Astrocyte of the spinal cord (primary cell): ENCODE results near the gene BEX1.
"Not testable (repeated sequence)": the region's sequence is repeated elsewhere in the genome, so short reads cannot be mapped to it uniquely, and the experiment has no call there.

Experiments
- DNase-seq: peaks from one replicate; pipeline ENCODE4 v3.0.0; 2011; ENCODE audit warnings: low read depth, low spot score
- H3K4me3 ChIP-seq: 2 replicates; pipeline ENCODE4 v1.5.1; 2011; ENCODE audit warnings: low read depth, mild to moderate bottlenecking, low read length, moderate library complexity
- in situ Hi-C: cut with HindIII; loops from 2 replicates; pipeline ENCODE4 v1.10.0; 2017; ENCODE audit warnings: low sequenced_read_pairs
- TF ChIP-seq, protein P1 (sequence below): IDR thresholded peaks from 2 replicates; pipeline ENCODE4 v1.5.1; 2012; ENCODE audit warnings: low read depth, mild to moderate bottlenecking, low read length, inconsistent platforms

Gene BEX1

GRCh38 chrX:103063918-103064434 lies at the start of gene BEX1:
Gene BEX1 (minus strand): TSS chrX:103064171. CDS start chrX:103063274, 897 bp downstream.
- in situ Hi-C loops, result no loop called here
- TF ChIP-seq, protein P1, sequence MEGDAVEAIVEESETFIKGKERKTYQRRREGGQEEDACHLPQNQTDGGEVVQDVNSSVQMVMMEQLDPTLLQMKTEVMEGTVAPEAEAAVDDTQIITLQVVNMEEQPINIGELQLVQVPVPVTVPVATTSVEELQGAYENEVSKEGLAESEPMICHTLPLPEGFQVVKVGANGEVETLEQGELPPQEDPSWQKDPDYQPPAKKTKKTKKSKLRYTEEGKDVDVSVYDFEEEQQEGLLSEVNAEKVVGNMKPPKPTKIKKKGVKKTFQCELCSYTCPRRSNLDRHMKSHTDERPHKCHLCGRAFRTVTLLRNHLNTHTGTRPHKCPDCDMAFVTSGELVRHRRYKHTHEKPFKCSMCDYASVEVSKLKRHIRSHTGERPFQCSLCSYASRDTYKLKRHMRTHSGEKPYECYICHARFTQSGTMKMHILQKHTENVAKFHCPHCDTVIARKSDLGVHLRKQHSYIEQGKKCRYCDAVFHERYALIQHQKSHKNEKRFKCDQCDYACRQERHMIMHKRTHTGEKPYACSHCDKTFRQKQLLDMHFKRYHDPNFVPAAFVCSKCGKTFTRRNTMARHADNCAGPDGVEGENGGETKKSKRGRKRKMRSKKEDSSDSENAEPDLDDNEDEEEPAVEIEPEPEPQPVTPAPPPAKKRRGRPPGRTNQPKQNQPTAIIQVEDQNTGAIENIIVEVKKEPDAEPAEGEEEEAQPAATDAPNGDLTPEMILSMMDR, result no peak
- peak within 1 kb of the TSS; percentile 22 for H3K4me3 ChIP-seq
- DNase-seq, result peak; percentile 3

- H3K4me3 ChIP-seq, DNase-seq, in situ Hi-C loops: not testable (repeated sequence)
These were observed 45.5 kb upstream of the BEX1 start for GRCh38 chrX:103109497-103109896.

DNA sequence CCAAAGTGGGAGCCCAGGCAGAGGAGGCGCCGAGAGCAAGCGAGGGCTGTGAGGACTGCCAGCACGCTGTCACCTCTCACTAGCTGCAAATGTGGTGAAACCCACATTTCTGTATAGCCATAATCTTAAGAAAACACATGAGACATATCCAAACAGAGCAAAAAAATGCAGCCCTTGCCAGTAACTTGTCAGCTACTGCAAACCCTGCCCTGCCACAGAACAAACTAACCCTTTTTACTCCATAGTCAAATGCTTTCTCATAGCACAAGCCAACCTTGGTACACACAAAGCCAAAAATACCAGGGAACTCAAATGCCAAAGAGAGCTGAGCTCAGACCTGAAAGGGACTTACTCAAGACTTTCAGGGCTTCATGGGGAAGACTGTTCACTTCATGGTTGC lies 43.9 kb upstream of the BEX1 start:
- DNase-seq, result no peak
- H3K4me3 ChIP-seq, result no peak overlapping the region
- TF ChIP-seq, protein P1, result no peak
- in situ Hi-C loops, result no loop called here

GRCh38 chrX:103107227-103107737 lies 43.3 kb upstream of the BEX1 start:
- DNase-seq, H3K4me3 ChIP-seq, in situ Hi-C loops: not testable (repeated sequence)

DNA sequence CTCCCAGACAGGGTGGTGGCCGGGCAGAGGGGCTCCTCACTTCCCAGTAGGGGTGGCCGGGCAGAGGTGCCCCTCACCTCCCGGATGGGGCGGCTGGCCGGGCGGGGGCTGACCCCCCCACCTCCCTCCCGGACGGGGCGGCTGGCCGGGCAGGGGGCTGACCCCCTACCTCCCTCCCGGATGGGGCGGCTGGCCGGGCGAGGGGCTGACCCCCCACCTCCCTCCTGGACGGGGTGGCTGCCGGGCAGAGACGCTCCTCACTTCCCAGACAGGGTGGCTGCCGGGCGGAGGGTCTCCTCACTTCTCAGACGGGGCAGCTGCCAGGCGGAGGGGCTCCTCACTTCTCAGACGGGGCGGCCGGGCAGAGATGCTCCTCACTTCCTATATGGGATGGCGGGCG lies 40.4 kb upstream of the BEX1 start:
- in situ Hi-C loops, H3K4me3 ChIP-seq, DNase-seq: not testable (repeated sequence)

DNA sequence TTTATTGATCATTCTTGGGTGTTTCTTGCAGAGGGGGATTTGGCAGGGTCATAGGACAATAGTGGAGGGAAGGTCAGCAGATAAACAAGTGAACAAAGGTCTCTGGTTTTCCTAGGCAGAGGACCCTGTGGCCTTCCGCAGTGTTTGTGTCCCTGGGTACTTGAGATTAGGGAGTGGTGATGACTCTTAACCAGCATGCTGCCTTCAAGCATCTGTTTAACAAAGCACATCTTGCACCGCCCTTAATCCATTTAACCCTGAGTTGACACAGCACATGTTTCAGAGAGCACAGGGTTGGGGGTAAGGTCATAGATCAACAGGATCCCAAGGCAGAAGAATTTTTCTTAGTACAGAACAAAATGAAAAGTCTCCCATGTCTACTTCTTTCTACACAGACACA lies 39.9 kb upstream of the BEX1 start:
- H3K4me3 ChIP-seq, in situ Hi-C loops, DNase-seq: not testable (repeated sequence)

- no peak for DNase-seq
- H3K4me3 ChIP-seq, result no peak overlapping the region
- TF ChIP-seq, protein P1, result no peak
- in situ Hi-C loops, result no loop called here
These were observed 37.5 kb upstream of the BEX1 start for GRCh38 chrX:103101299-103102042.

DNA sequence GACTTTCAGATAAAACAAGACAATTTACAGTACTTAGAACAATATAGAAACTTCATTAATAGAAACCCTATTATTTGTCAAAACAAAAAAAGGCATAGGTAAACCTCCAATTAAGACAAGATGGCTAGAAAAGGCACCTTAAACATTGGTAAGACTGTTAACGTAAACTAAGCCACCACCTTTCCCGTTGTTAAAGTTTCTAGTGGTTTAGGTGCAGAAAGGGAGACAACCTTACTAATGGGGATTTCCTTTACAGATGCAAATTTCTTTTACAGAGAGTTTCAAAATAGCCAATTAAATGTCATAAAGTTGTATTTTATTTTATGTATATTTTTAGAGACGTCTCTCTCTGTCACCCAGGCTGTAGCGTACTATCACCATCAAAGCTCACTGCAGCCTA lies 36.5 kb upstream of the BEX1 start:
- H3K4me3 ChIP-seq, result no peak overlapping the region
- TF ChIP-seq, protein P1, result no peak
- DNase-seq, result no peak
- in situ Hi-C loops, result no loop called here
